K562 (cell line): Measurements from ENCODE around the gene ALK. TPM values are rescaled to one million over a fixed set of nuclear protein-coding genes. Genes with fewer than 3 reads are reported as not detected.
A peak's percentile ranks its signal among the peaks of the same experiment; 100 is the strongest.

Experiments used
- ATAC-seq: fragments of 200-7000 bp; cut with Tn5 transposase; 3 replicates; pipeline ENCODE4 v1.9.1; 2020; ENCODE audit warnings: moderate library complexity
- BruUV-seq: library from RNA; stranded (reverse); fragments of 400-500 nt; replicated peaks from 2 replicates; lab custom pipeline; 2021; lab: Mats Ljungman, UMichigan
- CTCF ChIA-PET: fragments of 300-600 bp; formaldehyde crosslinking; extraction: SDS; loops from one replicate; lab custom pipeline; 2021; ENCODE audit warnings: low intra/inter-chr PET ratio; lab: Yijun Ruan, JAX
- POLR2A ChIA-PET: fragments of 300-600, 350-650 bp; sonication (Branson Sonifier 250); formaldehyde crosslinking; extraction: SDS; loops from one replicate; lab custom pipeline; 2021; ENCODE audit warnings: antibody characterized with exemption, inconsistent platforms; lab: Yijun Ruan, JAX
- DNase-seq, 4 experiments: peaks; one replicate each; pipeline versions ENCODE4 v3.0.0 to v3.0.0-alpha.2; 2011 to 2018; ENCODE audit warnings: low spot score in 3 of 4, mixed read lengths in 3 of 4; ENCODE audit errors: extremely low read depth in 1 of 4
- FAIRE-seq: peaks from 2 replicates; lab custom pipeline; 2011; peaks lifted over from hg19 to GRCh38; lab: Jason Lieb, UNC
- H2AFZ ChIP-seq: 2 replicates; pipeline ENCODE4 v1.6.0; 2011; ENCODE audit warnings: low read depth, low read length, control low read depth, inconsistent platforms
- H3K27ac ChIP-seq: fragments of 200-600 bp; 3 replicates; pipeline ENCODE4 v1.8.0; 2011; ENCODE audit warnings: low read depth, mild to moderate bottlenecking, control low read depth, inconsistent platforms, low read length, moderate library complexity, mixed read lengths; ENCODE audit errors: extremely low read depth
- H3K27me3 ChIP-seq, 2 experiments: fragments of 300-600 bp in 1 of 2; 2 replicates in 1 of 2; 3 replicates in 1 of 2; pipeline versions ENCODE4 v1.6.0 to v1.8.0; 2011; ENCODE audit warnings: inconsistent platforms in 2 of 2, low read length in 2 of 2, mild to moderate bottlenecking in 1 of 2, mixed read lengths in 1 of 2, moderate library complexity in 1 of 2; ENCODE audit not compliant: control insufficient read depth in 2 of 2, insufficient read depth in 2 of 2
- H3K36me3 ChIP-seq: fragments of 300-600 bp; 3 replicates; pipeline ENCODE4 v1.8.0; 2011; ENCODE audit warnings: mild to moderate bottlenecking, low read length, inconsistent platforms; ENCODE audit not compliant: control insufficient read depth, insufficient read depth
- H3K4me1 ChIP-seq, 2 experiments: fragments of 200-600 bp in 1 of 2; replicated peaks in 1 of 2; 2 replicates in 1 of 2; 3 replicates in 1 of 2; pipeline versions ENCODE4 v1.5.1 to v1.8.0; 2011; ENCODE audit warnings: inconsistent platforms in 2 of 2, low read length in 2 of 2, mild to moderate bottlenecking in 1 of 2, mixed read lengths in 1 of 2, moderate library complexity in 1 of 2; ENCODE audit not compliant: control insufficient read depth in 2 of 2, insufficient read depth in 2 of 2
- H3K4me2 ChIP-seq: 2 replicates; pipeline ENCODE4 v1.6.1; 2011; ENCODE audit warnings: low read length, control low read depth, inconsistent platforms, mixed read lengths; ENCODE audit not compliant: insufficient read depth
- H3K4me3 ChIP-seq: fragments of 200-600 bp; sonication (generic), shearing (Covaris generic); 2 replicates; pipeline ENCODE4 v1.5.1; 2016; ENCODE audit warnings: control low read depth, inconsistent platforms
- H3K79me2 ChIP-seq: fragments of 200-600 bp; 3 replicates; pipeline ENCODE4 v1.8.0; 2011; ENCODE audit warnings: low read length, inconsistent platforms; ENCODE audit not compliant: control insufficient read depth, insufficient read depth
- H3K9ac ChIP-seq, 2 experiments: 2 replicates each; pipeline versions ENCODE4 v1.6.0 to v1.6.1; 2011; ENCODE audit warnings: low read depth in 2 of 2, low read length in 2 of 2, control low read depth in 1 of 2, inconsistent platforms in 1 of 2, mild to moderate bottlenecking in 1 of 2, mixed read lengths in 1 of 2; ENCODE audit not compliant: insufficient read depth in 1 of 2
- H3K9me1 ChIP-seq: one replicate; pipeline ENCODE4 v1.6.0; 2011; ENCODE audit warnings: inconsistent platforms, mild to moderate bottlenecking, low read length, moderate library complexity; ENCODE audit not compliant: control insufficient read depth, insufficient read depth
- H3K9me3 ChIP-seq: replicated peaks from 2 replicates; pipeline ENCODE4 v1.5.1; 2011; ENCODE audit warnings: low read depth, low read length, inconsistent platforms; ENCODE audit not compliant: control insufficient read depth, insufficient read depth
- H4K20me1 ChIP-seq: replicated peaks from 2 replicates; pipeline ENCODE4 v1.6.1; 2011; ENCODE audit warnings: low read length, inconsistent platforms, mixed read lengths; ENCODE audit not compliant: control insufficient read depth, insufficient read depth
- CBX2 ChIP-seq: fragments of 200-600 bp; sonication (generic); IDR thresholded peaks from one replicate; pipeline ENCODE4 v1.6.1; 2012; ENCODE audit warnings: mild to moderate bottlenecking, low read length, inconsistent platforms; ENCODE audit not compliant: insufficient read depth, poor library complexity, severe bottlenecking
- IRF2 ChIP-seq: sonication (generic); formaldehyde crosslinking; IDR thresholded peaks from 2 replicates; pipeline ENCODE4 v1.8.1; 2022; ENCODE audit warnings: mild to moderate bottlenecking, missing genetic modification reagents
- MAZ ChIP-seq, 2 experiments: fragments of 450-650 bp in 1 of 2; sonication (generic) in 1 of 2; formaldehyde crosslinking; IDR thresholded peaks in 1 of 2; conservative IDR thresholded peaks in 1 of 2; 2 replicates each; pipeline versions ENCODE4 v1.4.0 to v1.5.0; 2020; ENCODE audit warnings: mild to moderate bottlenecking in 1 of 2, missing genetic modification reagents in 1 of 2
- RUNX1 ChIP-seq: sonication (generic); IDR thresholded peaks from 2 replicates; pipeline ENCODE4 v1.6.1; 2016; ENCODE audit warnings: antibody characterized with exemption, low read depth
- TAF9B ChIP-seq: fragments of 450-650 bp; IDR thresholded peaks from 2 replicates; pipeline ENCODE4 v1.6.1; 2018; ENCODE audit warnings: mild to moderate bottlenecking; ENCODE audit not compliant: partially characterized antibody
- TCFL5 ChIP-seq: fragments of 250-450 bp; sonication (Bioruptor Pico); conservative IDR thresholded peaks from 2 replicates; pipeline ENCODE4 v1.6.1; 2021; ENCODE audit warnings: mild to moderate bottlenecking, moderate library complexity, matching md5 sums
- ZFP30 ChIP-seq: fragments of 250-450 bp; sonication (Bioruptor Pico); IDR thresholded peaks from 2 replicates; pipeline ENCODE4 v1.8.0; 2022; ENCODE audit warnings: moderate library complexity, mild to moderate bottlenecking, inconsistent platforms, borderline replicate concordance
- ZNF282 ChIP-seq: sonication (generic); formaldehyde crosslinking; IDR thresholded peaks from 2 replicates; pipeline ENCODE4 v1.8.1; 2023; ENCODE audit warnings: missing genetic modification reagents
- ZNF507 ChIP-seq: conservative IDR thresholded peaks from 2 replicates; pipeline ENCODE4 v1.6.1; 2017; ENCODE audit warnings: missing genetic modification characterization, missing compliant biosample characterization
- WGBS: fragments of 100-300 bp; shearing (Covaris generic); methylation state at CpG from one replicate; pipeline ENCODE4 v1.1.6; 2016; ENCODE audit warnings: low coverage, mixed read lengths; ENCODE audit not compliant: insufficient coverage; ENCODE audit errors: missing lambda C conversion rate; 5-methylcytosine and 5-hydroxymethylcytosine counted together
- in situ Hi-C: fragments of 300-500 bp; cut with MboI; formaldehyde crosslinking; loops from 4 replicates; pipeline ENCODE4 v1.15.0; 2018; ENCODE audit warnings: inconsistent platforms, mixed read lengths
- intact Hi-C: fragments of 100-400 bp; cut with micrococcal nuclease; formaldehyde crosslinking; loops from 2 replicates; pipeline ENCODE4 v1.14.2; 2022
- polyA plus RNA-seq, 8 experiments: library from polyadenylated mRNA; depleted of rRNA in 4 of 8; stranded (reverse) in 5 of 8; unstranded in 3 of 8; fragments of >200 nt; fragmentation: Nextera tagmentation in 2 of 8; fragmentation: Illumina TruSeq in 1 of 8; extraction: Ambion mirVana in 2 of 8; extraction: Trizol in 1 of 8; gene quantifications; 2 replicates each; pipeline versions ENCODE4 v1.2.1 to v1.2.3, GENCODE V29; 2011 to 2014; ENCODE audit warnings: inconsistent platforms in 1 of 8, missing spikeins in 1 of 8
- total RNA-seq, 7 experiments: library from RNA; depleted of rRNA in 6 of 7; stranded (reverse); fragments of >200 nt in 6 of 7; fragmentation: Illumina TruSeq in 2 of 7; extraction: Trizol in 2 of 7; gene quantifications; 2 replicates each; pipeline versions ENCODE4 v1.2.1 to v1.2.3, GENCODE V29; 2011 to 2021; ENCODE audit warnings: low replicate concordance in 1 of 7
- TF ChIP-seq, protein P1 (sequence below), 2 experiments: fragments of 450-650 bp in 1 of 2; sonication (generic) in 1 of 2; formaldehyde crosslinking in 1 of 2; IDR thresholded peaks in 1 of 2; conservative IDR thresholded peaks in 1 of 2; 2 replicates each; pipeline versions ENCODE4 v1.6.1 to v1.8.1; 2016 to 2023; ENCODE audit warnings: mild to moderate bottlenecking in 2 of 2, moderate library complexity in 2 of 2, inconsistent platforms in 1 of 2, missing genetic modification reagents in 1 of 2
- TF ChIP-seq, protein P2 (sequence below): sonication (generic); formaldehyde crosslinking; IDR thresholded peaks from 2 replicates; pipeline ENCODE4 v1.8.0; 2022; ENCODE audit warnings: mild to moderate bottlenecking, missing genetic modification reagents, borderline replicate concordance

ALK gene
- total and polyA plus RNA-seq, 9 of the 15 experiments (the other 6 are each of a cell fraction or from before 2014, with no cell fraction given) = not detected

DNA sequence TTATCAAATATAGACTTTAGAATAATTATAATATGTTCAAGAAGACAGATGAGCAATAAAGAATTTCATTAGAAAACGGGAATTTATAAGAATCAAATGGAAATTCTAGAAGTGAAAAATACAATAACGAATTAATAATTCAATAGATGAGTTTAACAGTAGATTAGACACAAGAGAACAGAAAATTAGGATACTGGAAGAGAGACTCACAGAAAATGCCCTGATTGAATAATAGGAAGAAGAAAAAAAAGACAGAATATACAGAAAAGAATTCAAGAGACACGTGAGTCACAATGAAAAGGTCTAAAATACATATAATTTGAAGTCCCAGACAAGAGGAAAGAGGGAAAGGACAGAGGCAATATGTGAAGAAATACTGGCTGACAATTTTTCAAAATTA lies 451.4 kb downstream of the ALK start:
- ATAC-seq (no peak), DNase-seq (no peak), FAIRE-seq (no peak)
- POLR2A ChIA-PET = interaction anchor here (1.0 kb wide), 1 partner anchor 111 kb away, joined by 3 read pairs; no protein-coding TSS in a partner anchor
- no peak overlapping the region for H3K27ac ChIP-seq
- in situ Hi-C loops (no loop called here), intact Hi-C loops (no loop called here)
- no TSS peak for BruUV-seq
- H3K9ac ChIP-seq = no peak overlapping the region
- H2AFZ ChIP-seq = no peak overlapping the region
- no peaks in the 10 kb centered on the region for H3K9me1 ChIP-seq
- H3K36me3 ChIP-seq = no peaks in the 10 kb centered on the region
- TF ChIP-seq ZFP30 (CRISPR knock-in tag) = 0 out of 2 replicates have a peak, but pooled peaks have one; percentile 39
- TF ChIP-seq CBX2 = no peak
- CTCF ChIA-PET = no interaction called here
- no peaks in the 10 kb centered on the region for H3K9me3 ChIP-seq
- H4K20me1 ChIP-seq = no peaks in the 10 kb centered on the region
- WGBS = 0% methylated on average over 3 of the region's 3 CpGs
- peaks cover 0 to 3% of the 10 kb centered on the region in 2 experiments; a peak in 1 of 5 replicates for H3K27me3 ChIP-seq
- no peak overlapping the region for H3K4me2 ChIP-seq
- H3K4me1 ChIP-seq = no peaks in the 10 kb centered on the region
- H3K4me3 ChIP-seq = no peak overlapping the region
- H3K79me2 ChIP-seq = no peaks in the 10 kb centered on the region

- no peaks in the 10 kb centered on the region for H3K4me1 ChIP-seq
- H3K36me3 ChIP-seq = no peaks in the 10 kb centered on the region
- H3K9ac ChIP-seq = no peak overlapping the region
- ChIA-PET CTCF (no interaction called here), POLR2A (interaction anchor here (1.0 kb wide), 1 partner anchor 110 kb away, joined by 3 read pairs; no protein-coding TSS in a partner anchor)
- no peak overlapping the region for H2AFZ ChIP-seq
- no TSS peak for BruUV-seq
- H4K20me1 ChIP-seq = no peaks in the 10 kb centered on the region
- no peaks in the 10 kb centered on the region for H3K9me3 ChIP-seq
- no peaks in the 10 kb centered on the region for H3K27me3 ChIP-seq
- intact Hi-C loops = no loop called here
- no peak for ATAC-seq
- no peak overlapping the region for H3K4me2 ChIP-seq
- 0% methylated on average over 1 of the region's 1 CpG for WGBS
- no peak overlapping the region for H3K27ac ChIP-seq
- no peaks in the 10 kb centered on the region for H3K9me1 ChIP-seq
- no peak for FAIRE-seq
- no peak overlapping the region for H3K4me3 ChIP-seq
- H3K79me2 ChIP-seq = no peaks in the 10 kb centered on the region
- in situ Hi-C loops = no loop called here
- DNase-seq = no peak
- TF ChIP-seq, protein P1, sequence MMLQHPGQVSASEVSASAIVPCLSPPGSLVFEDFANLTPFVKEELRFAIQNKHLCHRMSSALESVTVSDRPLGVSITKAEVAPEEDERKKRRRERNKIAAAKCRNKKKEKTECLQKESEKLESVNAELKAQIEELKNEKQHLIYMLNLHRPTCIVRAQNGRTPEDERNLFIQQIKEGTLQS (IDR thresholded peaks at IDR 0.05) = no peak
- TF ChIP-seq, protein P1 (CRISPR knock-in tag; conservative IDR thresholded peaks at IDR 0.05) = no peak
- no peak for TF ChIP-seq ZNF507
- TF ChIP-seq TAF9B = no peak
- TF ChIP-seq, protein P2, sequence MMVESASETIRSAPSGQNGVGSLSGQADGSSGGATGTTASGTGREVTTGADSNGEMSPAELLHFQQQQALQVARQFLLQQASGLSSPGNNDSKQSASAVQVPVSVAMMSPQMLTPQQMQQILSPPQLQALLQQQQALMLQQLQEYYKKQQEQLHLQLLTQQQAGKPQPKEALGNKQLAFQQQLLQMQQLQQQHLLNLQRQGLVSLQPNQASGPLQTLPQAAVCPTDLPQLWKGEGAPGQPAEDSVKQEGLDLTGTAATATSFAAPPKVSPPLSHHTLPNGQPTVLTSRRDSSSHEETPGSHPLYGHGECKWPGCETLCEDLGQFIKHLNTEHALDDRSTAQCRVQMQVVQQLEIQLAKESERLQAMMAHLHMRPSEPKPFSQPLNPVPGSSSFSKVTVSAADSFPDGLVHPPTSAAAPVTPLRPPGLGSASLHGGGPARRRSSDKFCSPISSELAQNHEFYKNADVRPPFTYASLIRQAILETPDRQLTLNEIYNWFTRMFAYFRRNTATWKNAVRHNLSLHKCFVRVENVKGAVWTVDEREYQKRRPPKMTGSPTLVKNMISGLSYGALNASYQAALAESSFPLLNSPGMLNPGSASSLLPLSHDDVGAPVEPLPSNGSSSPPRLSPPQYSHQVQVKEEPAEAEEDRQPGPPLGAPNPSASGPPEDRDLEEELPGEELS (CRISPR knock-in tag) = no peak
- no peak for TF ChIP-seq TCFL5 (CRISPR knock-in tag)
- TF ChIP-seq RUNX1 = no peak
- TF ChIP-seq ZNF282 = no peak
- no peak for TF ChIP-seq IRF2 (CRISPR knock-in tag)
- TF ChIP-seq MAZ (CRISPR knock-in tag; conservative IDR thresholded peaks at IDR 0.05 in 1 of 2, IDR thresholded peaks at IDR 0.05 in 1 of 2) = no peak
Observed at GRCh38 chr2:29469516-29469915, 451.9 kb downstream of the ALK start.
